Prostate gland (tissue), 2 donors: ENCODE data around the gene COL1A1.

Source experiments
- CTCF ChIP-seq, 4 experiments: fragments of 200-600 bp in 2 of 4; fragments of 450-650 bp in 2 of 4; sonication (generic) in 2 of 4; IDR thresholded peaks; 1 replicate in 3 of 4; 2 replicates in 1 of 4; pipeline ENCODE4 v1.5.1; 2016 to 2019; ENCODE audit warnings: antibody characterized with exemption in 4 of 4, mild to moderate bottlenecking in 2 of 4, moderate library complexity in 2 of 4
- POLR2A ChIP-seq: fragments of 450-650 bp; IDR thresholded peaks from one replicate; pipeline ENCODE4 v1.6.1; 2016; ENCODE audit warnings: antibody characterized with exemption, mild to moderate bottlenecking
- POLR2AphosphoS5 ChIP-seq: sonication (generic); formaldehyde crosslinking; IDR thresholded peaks from one replicate; pipeline ENCODE4 v1.6.1; 2017; ENCODE audit warnings: antibody characterized with exemption

GRCh38 chr17:50241431-50241830 is 40.0 kb upstream of the COL1A1 start:
- TF ChIP-seq POLR2A = no peak
- no peak for TF ChIP-seq CTCF (IDR thresholded peaks at IDR 0.05)
- no peak for TF ChIP-seq POLR2AphosphoS5
